ENCODE measurements around the gene CUL4B.

CUL4B gene

GRCh38 chrX:120568609-120569008, 7.8 kb upstream of the CUL4B start:
- Histone ChIP-seq H3K36me3 (ENCODE audit: control insufficient read depth, low read length) (no peaks in the 10 kb centered on the region), H3K79me2 (ENCODE audit: control insufficient read depth, low read length) (no peaks in the 10 kb centered on the region), H4K20me1 (ENCODE audit: control insufficient read depth, insufficient read depth, low read depth, low read length) (no peaks in the 10 kb centered on the region), H3K27ac (ENCODE audit: low read depth, low read length) (no peak overlapping the region), H3K9me2 (replicated peaks; ENCODE audit: control insufficient read depth, low read length) (no peaks in the 10 kb centered on the region), H3K27me3 (ENCODE audit: control insufficient read depth, low read length) (no peaks in the 10 kb centered on the region), H3K4me1 (ENCODE audit: control insufficient read depth, low read length) (0 out of 2 replicates have a peak, but pooled peaks cover 3% of the 10 kb centered on the region), H3K9me3 (ENCODE audit: control insufficient read depth, insufficient read depth, low read length) (no peaks in the 10 kb centered on the region), H3F3A (ENCODE audit: control insufficient read depth, insufficient read depth) (no peaks in the 10 kb centered on the region), H3K4me2 (ENCODE audit: low read length) (no peak overlapping the region), H3K4me3 (ENCODE audit: low read length) (no peak overlapping the region)
- TF ChIP-seq CTCF (IDR thresholded peaks at IDR 0.05; ENCODE audit: low read depth, low read length, poor library complexity, severe bottlenecking) (no peak), EZH2phosphoT487 (IDR thresholded peaks at IDR 0.05; ENCODE audit: borderline replicate concordance, low read length) (no peak)

GRCh38 chrX:120568035-120568434, 7.3 kb upstream of the CUL4B start:
- H3F3A ChIP-seq (ENCODE audit: control insufficient read depth, insufficient read depth) = no peaks in the 10 kb centered on the region
- H3K27ac ChIP-seq (ENCODE audit: low read depth, low read length) = no peak overlapping the region
- H3K9me2 ChIP-seq (replicated peaks; ENCODE audit: control insufficient read depth, low read length) = no peaks in the 10 kb centered on the region
- no peaks in the 10 kb centered on the region for H3K79me2 ChIP-seq (ENCODE audit: control insufficient read depth, low read length)
- H3K4me3 ChIP-seq (ENCODE audit: low read length) = no peak overlapping the region
- TF ChIP-seq EZH2phosphoT487 (IDR thresholded peaks at IDR 0.05; ENCODE audit: borderline replicate concordance, low read length) (no peak), CTCF (IDR thresholded peaks at IDR 0.05; ENCODE audit: low read depth, low read length, poor library complexity, severe bottlenecking) (no peak)
- H3K27me3 ChIP-seq (ENCODE audit: control insufficient read depth, low read length) = no peaks in the 10 kb centered on the region
- 0 out of 2 replicates have a peak, but pooled peaks cover 3% of the 10 kb centered on the region for H3K4me1 ChIP-seq (ENCODE audit: control insufficient read depth, low read length)
- no peaks in the 10 kb centered on the region for H3K9me3 ChIP-seq (ENCODE audit: control insufficient read depth, insufficient read depth, low read length)
- H3K4me2 ChIP-seq (ENCODE audit: low read length) = no peak overlapping the region
- no peaks in the 10 kb centered on the region for H4K20me1 ChIP-seq (ENCODE audit: control insufficient read depth, insufficient read depth, low read depth, low read length)
- no peaks in the 10 kb centered on the region for H3K36me3 ChIP-seq (ENCODE audit: control insufficient read depth, low read length)

GRCh38 chrX:120566817-120567216, 6.1 kb upstream of the CUL4B start:
- no peaks in the 10 kb centered on the region for H4K20me1 ChIP-seq (ENCODE audit: control insufficient read depth, insufficient read depth, low read depth, low read length)
- no peaks in the 10 kb centered on the region for H3K27me3 ChIP-seq (ENCODE audit: control insufficient read depth, low read length)
- H3K36me3 ChIP-seq (ENCODE audit: control insufficient read depth, low read length) = no peaks in the 10 kb centered on the region
- H3K4me3 ChIP-seq (ENCODE audit: low read length) = no peak overlapping the region
- H3K9me3 ChIP-seq (ENCODE audit: control insufficient read depth, insufficient read depth, low read length) = no peaks in the 10 kb centered on the region
- H3K27ac ChIP-seq (ENCODE audit: low read depth, low read length) = no peak overlapping the region
- H3F3A ChIP-seq (ENCODE audit: control insufficient read depth, insufficient read depth) = no peaks in the 10 kb centered on the region
- H3K9me2 ChIP-seq (replicated peaks; ENCODE audit: control insufficient read depth, low read length) = no peaks in the 10 kb centered on the region
- TF ChIP-seq CTCF (IDR thresholded peaks at IDR 0.05; ENCODE audit: low read depth, low read length, poor library complexity, severe bottlenecking) (no peak), EZH2phosphoT487 (IDR thresholded peaks at IDR 0.05; ENCODE audit: borderline replicate concordance, low read length) (no peak)
- no peak overlapping the region for H3K4me2 ChIP-seq (ENCODE audit: low read length)
- H3K79me2 ChIP-seq (ENCODE audit: control insufficient read depth, low read length) = no peaks in the 10 kb centered on the region
- peaks cover 13% of the 10 kb centered on the region for H3K4me1 ChIP-seq (ENCODE audit: control insufficient read depth, low read length)

All from DOHH2 (cell line).